HG03039 (cell line): Measurements from ENCODE around the gene ACAP2.

ENCODE experiments used
- ATAC-seq: cut with Tn5 transposase; IDR thresholded peaks from one replicate; pipeline ENCODE4 v1.9.1; 2021; ENCODE audit warnings: mild to moderate bottlenecking, moderate library complexity; ENCODE audit not compliant: unreplicated experiment

The ACAP2 gene

GRCh38 chr3:195224980-195225580, 217.7 kb downstream of the ACAP2 start:
- ATAC-seq: no peak
